GM19324 (cell line): ENCODE measurements around the gene SLC25A45.

Source experiments
- ATAC-seq: cut with Tn5 transposase; IDR thresholded peaks from one replicate; pipeline ENCODE4 v1.9.1; 2021; ENCODE audit warnings: mild to moderate bottlenecking, moderate library complexity; ENCODE audit not compliant: unreplicated experiment, low FRiP score

Gene SLC25A45

DNA sequence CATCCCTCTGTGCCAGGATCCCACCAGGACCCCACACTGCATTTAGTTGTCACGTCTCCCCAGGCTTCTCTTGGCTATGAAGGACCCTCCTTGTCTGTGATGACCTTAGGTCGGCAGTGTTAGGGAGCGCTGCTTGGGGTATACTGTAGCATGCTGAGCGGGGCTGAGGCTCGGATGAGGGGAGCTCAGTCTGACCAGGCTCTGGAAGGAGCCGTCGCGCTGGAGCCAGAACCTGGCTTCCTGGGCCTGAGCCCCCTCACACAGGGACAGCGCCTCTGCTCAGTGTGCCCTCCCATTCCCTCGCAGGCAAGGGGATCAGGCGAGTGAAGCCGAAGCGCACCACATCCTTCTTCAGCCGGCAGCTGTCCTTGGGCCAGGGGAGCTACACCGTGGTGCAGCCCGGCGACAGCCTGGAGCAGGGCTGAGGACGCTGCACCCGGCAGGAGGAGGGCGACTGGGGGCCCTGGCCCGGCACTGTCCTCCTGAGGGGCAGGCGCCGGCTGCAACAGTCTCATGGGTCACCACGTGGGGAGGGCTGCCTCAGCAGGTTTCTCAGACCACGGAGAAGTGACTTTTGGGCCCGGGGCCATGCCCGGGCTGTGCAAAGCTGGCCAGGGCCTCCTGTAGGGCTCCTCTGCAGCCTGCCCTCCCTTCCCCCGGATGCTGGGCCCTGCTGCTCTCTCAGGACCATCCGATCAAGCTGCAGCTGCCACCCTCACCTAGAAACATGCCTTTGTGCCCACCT, 28.7 kb upstream of the SLC25A45 start:
- no peak for ATAC-seq

DNA sequence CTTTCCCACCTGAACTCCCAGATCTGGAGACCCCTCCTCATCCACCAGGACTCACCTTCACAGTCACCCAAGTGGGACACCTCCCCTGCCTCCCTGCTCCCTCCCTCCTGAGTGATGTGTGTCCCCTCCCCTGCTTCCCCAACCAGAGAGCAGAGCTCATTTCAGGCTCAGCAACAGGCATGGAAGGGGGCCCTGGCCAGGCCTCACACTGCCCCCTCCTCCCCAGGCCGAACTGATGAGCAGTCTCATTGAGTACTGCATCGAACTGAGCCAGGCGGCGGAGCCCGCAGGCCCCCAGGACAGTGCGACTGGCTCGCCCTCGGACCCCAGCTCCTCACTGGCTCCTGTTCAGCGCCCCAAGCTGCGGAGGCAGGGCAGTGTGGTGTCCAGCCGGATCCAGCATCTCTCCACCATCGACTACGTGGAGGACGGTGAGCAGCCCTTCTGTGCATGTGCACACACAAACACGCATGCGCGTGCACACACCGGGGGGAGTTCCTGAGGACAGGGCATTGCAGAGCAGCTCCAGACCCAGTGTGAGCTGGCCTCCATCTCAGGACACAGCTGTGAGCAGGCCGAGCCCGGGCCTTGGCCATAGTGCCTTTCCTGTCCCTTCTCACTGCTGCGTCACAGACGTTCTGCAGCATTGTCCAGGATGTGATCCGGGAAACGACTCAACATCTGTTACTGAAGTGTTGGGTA, 22.3 kb upstream of the SLC25A45 start:
- no peak for ATAC-seq

DNA sequence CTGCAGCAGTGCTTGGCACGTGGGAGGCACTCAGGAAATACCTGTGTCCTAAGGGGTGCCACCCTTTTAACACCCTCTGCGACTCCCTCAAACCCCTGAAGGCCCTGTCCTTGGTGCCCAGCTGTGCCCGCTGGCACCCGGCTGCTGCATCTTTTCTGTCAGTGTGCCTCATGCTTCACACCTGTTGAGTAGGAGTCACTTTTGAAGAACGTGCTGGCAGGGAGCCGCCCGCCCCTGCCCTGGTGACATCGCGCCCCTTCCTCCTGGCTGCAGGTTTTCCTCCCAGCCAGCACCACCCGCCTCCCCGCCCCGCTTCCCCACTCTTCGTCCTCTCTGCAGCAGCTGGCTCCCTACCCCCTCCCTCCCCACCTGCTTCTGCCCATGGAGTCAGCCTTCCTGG, 21.8 kb upstream of the SLC25A45 start:
- ATAC-seq, result no peak

DNA sequence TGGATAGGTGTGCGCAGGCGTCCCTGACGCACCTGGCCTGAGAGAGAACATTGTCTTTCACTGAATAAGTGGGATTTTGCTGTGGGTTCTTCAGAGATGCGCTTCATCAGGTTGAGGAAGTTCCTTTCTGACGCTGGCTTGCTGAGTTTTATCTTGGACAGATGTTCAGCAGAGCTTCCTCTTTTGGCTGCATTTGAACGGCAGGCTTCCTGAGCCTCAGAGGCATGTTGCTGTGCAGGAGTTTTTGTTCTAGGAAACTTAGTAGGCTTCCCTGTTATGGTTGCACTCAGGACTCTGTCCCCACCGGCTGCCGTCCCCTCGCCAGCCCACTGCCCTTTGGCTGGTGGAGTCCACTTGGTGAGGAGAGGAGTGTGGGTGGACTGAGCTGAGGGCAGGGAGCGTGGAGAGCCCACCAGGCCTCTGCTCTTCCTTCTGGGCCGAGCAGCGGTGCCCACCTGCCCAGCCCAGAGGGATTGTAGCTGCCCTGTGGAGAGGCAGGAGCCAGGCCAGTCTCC, 21.2 kb upstream of the SLC25A45 start:
- no peak for ATAC-seq

DNA sequence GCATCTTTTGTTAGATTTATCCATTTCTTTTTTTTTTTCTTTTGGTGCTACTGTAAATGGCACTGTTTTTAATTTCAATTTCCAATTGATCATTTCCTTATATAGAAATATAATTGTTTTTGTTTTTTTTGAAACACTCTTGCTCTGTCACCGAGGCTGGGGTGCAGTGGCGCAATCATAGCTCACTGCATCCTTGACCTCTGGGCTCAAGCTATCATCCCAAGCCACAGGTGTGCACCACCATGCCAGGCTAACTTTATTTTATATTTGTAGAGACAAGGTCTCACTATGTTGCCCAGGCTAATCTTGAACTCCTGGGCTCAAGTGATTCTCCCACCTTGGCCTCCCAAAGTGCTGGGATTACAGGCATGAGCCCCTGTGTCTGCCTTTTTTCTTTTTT, 20.3 kb upstream of the SLC25A45 start:
- no peak for ATAC-seq

DNA sequence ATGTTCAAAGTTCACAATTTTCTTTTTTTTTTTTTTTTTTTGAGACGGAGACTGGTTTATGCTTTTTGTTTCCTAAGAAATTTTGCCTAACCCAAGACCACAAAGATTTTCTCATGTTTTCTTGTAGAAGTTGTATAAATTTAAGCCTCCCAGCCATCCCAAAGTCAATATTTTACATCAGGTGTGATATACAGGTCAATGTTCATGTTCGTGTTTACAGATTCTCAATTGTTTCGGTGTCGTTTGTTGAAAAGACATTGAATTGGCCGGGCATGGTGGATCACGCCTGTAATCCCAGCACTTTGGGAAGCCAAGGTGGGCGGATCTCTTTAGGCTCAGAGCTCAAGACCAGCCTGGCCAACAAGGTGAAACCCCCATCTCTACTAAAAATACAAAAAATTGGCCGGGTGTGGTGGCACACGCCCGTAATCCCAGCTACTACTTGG, 19.4 kb upstream of the SLC25A45 start:
- no peak for ATAC-seq

DNA sequence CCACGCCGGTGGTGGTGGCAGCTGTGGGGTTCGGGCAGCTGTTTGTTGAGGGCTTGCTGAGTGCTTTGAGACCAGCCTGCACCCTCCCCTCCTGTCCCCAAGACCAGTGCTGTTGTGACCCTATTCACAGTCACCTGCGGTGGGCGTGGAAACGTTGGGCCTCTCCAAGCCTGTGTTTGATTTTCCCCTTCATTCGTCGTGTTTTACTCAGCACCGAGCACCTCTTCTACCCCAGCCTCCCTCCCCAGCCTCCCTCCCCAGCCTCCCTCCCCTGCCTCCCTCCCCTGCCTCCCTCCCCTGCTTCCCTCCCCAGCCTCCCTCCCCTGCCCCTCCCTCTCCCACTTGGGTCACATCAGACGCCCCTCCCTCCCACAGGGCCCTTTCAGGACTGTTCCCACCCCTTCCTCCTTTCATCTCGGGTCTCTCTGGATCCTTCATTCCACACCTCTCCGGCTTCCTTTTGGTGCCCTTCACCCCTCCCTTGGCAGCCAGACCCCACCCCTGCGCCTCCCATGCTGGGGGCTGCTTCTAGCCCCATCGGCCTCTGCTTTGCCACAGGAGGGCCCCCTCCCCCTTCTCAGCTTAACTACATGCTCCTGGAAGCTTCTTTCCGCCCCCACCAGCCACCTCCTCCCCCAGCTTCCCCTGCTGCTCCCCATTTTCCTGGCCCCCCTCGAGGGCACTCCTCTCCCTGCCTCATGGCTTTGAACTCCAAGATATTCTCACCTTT, 18.8 kb upstream of the SLC25A45 start:
- no peak for ATAC-seq

DNA sequence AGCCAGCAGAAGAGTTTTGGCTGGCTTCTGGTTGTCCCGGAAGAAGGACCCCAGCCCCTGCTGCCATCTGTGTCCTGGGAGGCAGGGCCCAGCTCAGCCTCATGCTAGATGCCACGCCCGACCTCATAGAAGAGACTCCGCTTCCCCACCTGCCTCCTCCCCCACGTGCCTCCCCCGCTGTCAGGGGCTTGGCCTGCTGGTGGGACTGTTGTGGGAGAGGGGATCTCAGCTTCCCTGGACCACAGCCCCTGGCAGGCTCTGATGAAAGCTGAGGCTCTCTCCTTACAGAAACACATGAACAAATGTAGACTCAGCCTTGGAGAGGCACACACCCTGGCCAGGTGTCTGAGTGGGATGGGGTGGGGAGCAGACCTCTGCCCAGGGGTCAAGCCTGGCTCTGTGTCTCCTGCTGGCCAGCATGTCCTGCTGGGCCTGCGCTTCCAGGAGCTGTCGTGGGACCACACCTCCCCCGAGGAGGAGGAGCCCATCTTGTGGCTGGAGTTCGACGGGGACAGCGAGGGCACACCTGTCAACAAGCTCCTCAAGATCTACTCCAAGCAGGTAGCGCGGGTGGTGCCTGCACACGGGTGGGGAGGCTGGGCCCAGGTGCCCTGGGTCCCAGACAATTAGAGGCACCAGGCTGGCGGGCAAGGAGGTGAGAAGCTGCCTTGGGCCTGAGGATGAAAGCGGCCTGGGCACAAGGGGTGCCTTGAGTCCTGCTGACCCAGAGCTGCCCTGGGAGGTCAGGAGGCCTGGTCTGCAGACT, 18.0 kb upstream of the SLC25A45 start:
- ATAC-seq, result no peak

DNA sequence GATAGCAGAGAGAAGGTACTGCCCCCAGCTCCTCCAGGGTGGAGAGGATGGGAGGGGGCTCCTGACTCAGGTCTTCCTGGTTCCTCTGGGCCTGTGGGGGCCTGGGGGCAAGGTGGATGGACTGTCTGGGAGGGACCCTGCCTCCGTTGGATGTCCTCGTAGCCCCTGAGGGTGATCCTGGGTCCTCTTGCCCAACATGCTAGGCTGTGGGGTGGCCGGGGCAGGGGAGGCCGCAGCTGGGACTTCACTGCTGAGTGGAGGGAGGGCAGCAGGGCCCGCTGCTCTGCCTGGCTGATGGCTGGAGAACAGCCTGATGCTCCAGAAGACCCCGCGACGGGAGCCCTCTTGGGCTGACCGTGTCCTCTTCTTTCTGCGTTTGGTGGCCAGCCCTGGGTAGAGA, 17.4 kb upstream of the SLC25A45 start:
- ATAC-seq, result no peak

DNA sequence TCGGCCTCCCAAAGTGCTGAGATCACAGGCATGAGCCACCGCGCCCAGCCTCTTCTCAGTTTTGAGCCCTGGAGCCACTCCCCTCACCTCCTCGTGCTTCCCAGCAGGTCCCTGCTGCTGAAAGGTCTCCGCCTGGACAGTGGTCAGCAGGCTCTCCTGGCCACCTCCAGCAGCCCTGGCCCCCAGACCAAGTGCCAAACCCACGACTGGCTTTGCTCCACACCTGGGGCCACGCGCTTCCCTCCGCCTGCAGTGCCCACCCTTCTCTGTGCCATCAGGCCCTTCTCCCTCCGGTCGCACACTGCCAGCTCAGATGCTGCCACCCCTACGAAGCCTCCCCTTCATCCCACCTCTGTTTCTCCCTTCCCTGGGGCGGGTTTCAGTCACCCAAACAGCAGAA, 16.8 kb upstream of the SLC25A45 start:
- ATAC-seq, result no peak

DNA sequence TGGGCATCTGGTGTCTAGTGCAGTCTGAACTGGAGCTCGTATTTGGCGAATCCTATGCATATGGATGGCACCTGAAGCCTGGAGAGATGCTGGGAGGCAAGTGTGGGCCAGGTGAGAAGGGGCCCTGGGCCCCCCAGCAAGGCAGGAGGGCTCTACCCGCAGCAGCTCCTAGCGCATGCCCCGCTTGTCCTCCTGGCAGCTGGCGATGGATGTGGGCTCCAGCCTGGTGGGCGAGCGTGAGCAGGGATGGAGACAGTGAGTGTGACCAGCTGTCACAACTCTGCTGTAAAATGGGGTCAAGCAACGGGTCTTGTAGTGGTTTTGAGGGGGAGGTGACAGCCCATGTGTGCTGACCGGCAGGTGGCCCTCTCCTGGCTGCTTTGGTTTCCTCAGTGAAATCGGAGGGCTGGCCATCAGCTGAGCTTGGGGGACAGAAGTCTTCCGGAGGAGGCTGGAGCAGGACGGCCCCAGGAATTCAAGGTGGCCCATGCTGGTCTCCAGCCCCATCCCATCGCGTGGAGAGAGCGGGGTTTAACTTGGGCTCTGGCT, 16.0 kb upstream of the SLC25A45 start:
- no peak for ATAC-seq

DNA sequence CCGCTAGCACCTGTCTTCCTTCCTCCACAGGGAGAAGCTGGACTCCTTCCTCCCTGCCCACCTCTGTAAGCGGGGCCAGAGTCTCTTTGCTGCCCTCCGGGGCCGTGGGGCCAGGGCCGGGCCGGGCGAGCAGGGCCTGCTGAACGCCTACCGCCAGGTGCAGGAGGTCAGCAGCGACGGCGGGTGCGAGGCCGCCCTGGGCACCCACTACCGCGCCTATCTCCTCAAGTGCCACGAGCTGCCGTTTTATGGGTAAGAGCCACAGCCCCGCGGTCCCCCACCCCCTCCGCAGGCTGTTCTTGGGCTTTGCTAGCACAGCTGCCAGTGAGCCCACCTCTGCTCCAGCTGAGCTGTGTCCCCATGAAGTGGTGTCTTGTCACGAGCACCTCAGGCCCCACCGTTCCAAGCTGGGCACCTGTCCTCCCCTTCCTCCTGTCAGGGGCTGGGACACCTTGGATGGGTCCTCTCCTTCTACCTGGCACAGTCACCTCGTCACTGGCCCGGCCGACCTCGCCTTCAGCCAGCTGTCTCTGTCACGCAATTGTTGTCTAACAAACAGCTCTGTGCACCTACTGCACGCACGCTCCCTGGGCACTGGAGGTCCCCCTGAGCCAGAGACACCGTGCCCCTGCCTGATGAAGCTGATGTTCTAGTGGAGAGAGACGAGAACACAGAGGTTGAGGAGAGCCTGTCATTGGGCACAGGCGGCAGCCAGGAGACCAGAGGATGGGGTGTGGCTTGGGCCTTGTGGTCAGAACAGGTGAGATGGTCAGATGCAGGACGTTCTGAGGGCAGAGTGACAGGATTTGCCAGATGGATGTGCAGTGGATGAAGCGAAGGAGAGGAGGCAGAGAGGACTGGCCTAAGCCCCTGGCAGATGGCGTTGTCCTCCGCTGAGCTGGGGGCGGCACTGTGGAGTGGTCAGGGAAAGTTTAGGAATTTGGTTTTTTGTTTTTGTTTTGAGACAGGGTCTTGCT, 14.6 kb upstream of the SLC25A45 start:
- no peak for ATAC-seq

DNA sequence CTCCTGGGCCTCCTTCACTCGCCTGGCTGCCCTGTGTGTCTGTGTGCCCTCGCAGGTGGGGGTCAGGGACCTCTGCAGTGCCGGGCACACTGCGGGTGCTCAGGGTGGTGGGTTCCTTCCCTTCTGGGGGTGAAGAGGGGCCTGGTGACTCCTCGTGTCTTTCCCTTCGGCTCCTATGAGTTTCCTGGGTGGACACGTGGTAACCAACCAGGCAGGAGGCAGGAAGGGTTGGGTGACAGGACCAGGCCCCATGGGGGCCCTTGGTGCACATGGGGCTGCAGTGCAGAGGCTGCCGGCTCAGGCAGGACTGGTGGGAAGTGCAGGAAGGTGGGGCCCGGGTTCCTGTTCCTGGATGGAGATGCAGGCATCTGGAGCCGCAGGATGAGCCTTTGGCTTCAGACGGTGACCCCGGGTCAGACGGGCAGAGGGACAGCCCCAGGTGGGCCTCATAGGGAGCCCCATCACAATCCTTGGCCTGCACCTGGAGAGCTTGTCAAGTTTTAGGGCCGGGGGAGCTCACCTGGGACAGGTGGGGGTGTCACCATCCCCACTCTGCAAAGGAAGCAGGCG, 13.6 kb upstream of the SLC25A45 start:
- no peak for ATAC-seq

DNA sequence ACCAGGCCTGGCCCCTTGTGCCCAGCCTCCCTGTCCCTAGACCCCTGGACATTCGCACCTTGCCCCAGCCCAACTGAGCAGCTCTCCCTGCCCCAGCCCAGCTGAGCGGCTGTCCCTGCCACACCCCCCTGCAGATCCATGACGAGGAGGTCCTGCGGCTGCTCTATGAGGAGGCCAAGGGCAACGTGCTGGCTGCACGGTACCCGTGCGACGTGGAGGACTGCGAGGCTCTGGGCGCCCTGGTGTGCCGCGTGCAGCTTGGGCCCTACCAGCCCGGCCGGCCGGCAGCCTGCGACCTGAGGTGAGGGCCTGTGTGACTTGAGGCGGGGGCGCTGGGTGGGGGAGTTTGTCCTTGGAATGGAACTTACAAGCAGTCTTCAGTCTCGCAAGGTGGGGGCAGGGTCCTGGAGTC, 11.7 kb upstream of the SLC25A45 start:
- no peak for ATAC-seq

DNA sequence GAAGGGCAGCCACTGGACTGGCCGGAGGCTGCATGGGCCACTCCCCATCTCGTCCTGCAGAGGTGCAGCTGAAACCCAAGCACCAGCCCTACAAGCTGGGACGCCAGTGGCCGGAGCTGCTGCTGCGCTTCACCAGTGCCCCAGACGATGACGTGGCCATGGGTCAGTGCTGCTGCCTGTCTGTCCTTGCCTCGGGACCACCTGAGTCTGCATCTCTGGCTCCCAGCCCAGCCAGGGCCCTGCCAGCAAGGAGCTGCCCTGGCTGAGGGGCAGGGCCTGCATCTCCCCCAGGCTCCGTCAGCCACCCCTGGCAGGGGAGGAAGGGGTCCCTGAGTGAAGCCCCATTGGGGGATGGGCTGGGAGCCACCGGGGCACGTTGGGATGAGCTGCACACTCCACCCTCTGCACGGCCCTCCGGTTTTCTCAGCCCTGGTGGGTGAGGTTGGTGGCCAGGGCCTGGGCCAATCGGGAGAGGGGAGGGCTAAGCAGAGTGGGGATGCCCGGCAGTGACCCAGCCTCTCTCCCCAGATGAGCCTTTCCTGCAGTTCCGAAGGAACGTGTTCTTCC, 11.2 kb upstream of the SLC25A45 start:
- no peak for ATAC-seq

DNA sequence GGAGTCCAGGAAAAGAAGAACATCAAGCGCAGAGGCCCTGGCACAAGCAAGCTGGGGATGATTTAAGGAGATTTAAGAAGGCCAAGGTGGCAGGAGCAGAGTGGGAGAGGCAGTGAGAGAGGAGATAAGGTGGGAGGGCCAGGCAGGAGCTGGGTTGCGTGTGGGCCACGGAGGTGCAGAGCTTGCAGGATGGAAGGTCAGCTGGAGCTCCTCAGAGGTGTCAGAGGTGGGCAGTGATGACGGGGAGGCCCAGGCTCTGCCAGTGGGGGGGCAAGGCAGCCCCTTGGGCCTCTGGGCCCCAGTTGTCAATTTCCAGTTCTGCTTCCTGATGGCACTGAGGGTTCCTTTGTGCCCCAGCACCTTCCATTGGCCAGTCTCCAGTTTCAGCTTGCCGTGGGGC, 10.5 kb upstream of the SLC25A45 start:
- ATAC-seq, result no peak

DNA sequence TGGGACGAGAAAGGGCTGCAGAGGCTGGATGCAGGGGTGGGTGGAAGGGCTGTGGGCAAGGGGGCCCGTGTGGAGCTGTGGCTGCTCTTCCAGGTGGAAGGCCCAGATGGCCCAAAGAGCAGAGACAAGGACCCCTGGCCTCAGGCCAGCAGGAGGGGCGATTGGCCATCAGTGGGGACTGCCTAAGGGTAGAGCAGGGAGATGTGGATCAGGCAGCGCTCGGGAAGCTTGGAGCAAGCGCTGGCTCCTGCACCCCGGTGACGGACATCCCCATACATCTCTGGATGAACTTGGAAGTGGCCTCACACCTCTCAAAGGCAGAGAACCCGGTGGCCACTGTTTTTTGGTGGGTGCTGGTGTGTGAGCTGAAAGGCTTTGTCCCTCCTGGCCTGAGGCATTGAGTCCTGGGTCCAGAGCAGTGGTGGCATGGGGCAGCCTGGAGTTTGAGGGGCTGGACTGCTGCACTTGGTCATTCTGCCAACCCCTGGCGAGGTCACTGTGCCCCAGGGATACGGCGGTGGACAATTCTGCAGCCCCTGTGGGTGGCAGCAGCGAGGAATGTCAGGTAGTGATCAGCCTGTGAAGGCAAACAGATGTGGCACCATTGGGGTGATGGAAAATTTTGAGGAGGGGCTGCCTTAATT, 9.9 kb upstream of the SLC25A45 start:
- ATAC-seq, result no peak

DNA sequence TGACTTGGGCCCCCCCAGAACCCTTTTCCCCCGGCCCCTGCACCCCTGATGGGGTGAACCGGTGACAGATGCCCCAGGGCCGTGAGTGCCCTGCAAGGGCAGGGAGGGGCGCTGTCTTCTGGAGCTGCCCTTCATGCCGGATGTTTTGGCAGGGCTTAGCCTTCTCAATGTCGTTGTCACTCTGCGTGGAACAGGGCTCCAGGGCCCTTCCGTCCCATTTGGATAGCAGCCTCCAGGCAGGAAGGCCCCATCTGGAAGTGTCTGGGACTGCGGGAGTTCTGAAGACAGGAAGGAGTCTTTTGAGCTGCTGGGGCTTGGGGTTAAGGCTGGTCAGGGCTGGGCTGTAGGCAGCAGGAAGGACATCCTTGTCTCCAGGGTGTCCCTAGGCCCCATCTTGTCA, 8.6 kb upstream of the SLC25A45 start:
- ATAC-seq, result no peak
